Hepatocyte (in vitro differentiated cells): ENCODE data around the gene SETD1A.

Experiments
- EZH2 ChIP-seq: fragments of 200-600 bp; sonication (generic); IDR thresholded peaks from 2 replicates; pipeline ENCODE4 v1.6.1; 2016; ENCODE audit warnings: antibody characterized with exemption, mild to moderate bottlenecking, borderline replicate concordance
- TF ChIP-seq, protein P1 (sequence below): fragments of 200-600 bp; sonication (generic); IDR thresholded peaks from 2 replicates; pipeline ENCODE4 v1.5.1; 2016; ENCODE audit warnings: antibody characterized with exemption, mild to moderate bottlenecking; ENCODE audit not compliant: poor library complexity

DNA sequence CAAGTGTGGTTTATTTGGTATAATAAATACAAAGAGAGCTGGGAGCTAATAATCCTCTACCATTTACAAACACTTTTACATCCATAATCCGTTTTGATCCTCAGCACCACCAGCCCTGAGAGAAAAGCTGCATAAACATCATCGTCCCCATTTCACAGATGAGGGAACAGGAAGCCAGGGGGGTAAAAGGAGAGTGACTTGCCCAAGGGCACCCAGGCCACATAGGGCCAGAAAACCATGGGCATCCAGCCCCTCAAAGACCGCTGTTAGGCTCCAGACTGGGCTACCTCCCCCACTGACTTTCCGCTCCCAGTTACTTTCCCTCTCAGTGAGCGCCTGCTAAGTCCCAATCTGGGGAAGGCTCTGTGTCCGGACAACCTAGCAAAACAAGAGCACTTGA lies 46.2 kb downstream of the SETD1A start:
- TF ChIP-seq, protein P1, sequence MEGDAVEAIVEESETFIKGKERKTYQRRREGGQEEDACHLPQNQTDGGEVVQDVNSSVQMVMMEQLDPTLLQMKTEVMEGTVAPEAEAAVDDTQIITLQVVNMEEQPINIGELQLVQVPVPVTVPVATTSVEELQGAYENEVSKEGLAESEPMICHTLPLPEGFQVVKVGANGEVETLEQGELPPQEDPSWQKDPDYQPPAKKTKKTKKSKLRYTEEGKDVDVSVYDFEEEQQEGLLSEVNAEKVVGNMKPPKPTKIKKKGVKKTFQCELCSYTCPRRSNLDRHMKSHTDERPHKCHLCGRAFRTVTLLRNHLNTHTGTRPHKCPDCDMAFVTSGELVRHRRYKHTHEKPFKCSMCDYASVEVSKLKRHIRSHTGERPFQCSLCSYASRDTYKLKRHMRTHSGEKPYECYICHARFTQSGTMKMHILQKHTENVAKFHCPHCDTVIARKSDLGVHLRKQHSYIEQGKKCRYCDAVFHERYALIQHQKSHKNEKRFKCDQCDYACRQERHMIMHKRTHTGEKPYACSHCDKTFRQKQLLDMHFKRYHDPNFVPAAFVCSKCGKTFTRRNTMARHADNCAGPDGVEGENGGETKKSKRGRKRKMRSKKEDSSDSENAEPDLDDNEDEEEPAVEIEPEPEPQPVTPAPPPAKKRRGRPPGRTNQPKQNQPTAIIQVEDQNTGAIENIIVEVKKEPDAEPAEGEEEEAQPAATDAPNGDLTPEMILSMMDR, result no peak
- no peak for TF ChIP-seq EZH2
